Mucosa of descending colon (tissue), 3 donors: Measurements from ENCODE around the gene MTMR2. TPM values are rescaled to one million over a fixed set of nuclear protein-coding genes. Genes with fewer than 3 reads are reported as not detected.

ENCODE experiments used
- ATAC-seq: fragments of 200-7000 bp; cut with Tn5 transposase; one replicate; pipeline ENCODE4 v1.9.1; 2020; ENCODE audit warnings: mild to moderate bottlenecking, moderate library complexity
- DNase-seq, 3 donors: peaks; one replicate each; pipeline ENCODE4 v3.0.0-alpha.2; 2020
- H3K36me3 ChIP-seq: fragments of 200-600 bp; one replicate; pipeline ENCODE4 v1.8.0; 2021; ENCODE audit warnings: low read depth, mild to moderate bottlenecking
- H3K4me1 ChIP-seq: fragments of 200-600 bp; one replicate; pipeline ENCODE4 v1.8.0; 2021; ENCODE audit warnings: low read depth, mild to moderate bottlenecking
- H3K4me3 ChIP-seq: fragments of 200-600 bp; one replicate; pipeline ENCODE4 v1.8.0; 2021; ENCODE audit warnings: mild to moderate bottlenecking
- H3K9me3 ChIP-seq: fragments of 200-600 bp; one replicate; pipeline ENCODE4 v1.8.0; 2021; ENCODE audit warnings: mild to moderate bottlenecking
- intact Hi-C, 2 donors: fragments of 100-400 bp; cut with DNase I in 1 of 2; cut with micrococcal nuclease in 1 of 2; formaldehyde crosslinking; loops; one replicate each; pipeline versions ENCODE4 v1.11.0 to v1.11.1; 2022; cut with DNase I, micrococcal nuclease
- total RNA-seq, 3 donors: library from RNA; stranded (reverse); fragmentation: NEBNext Ultra II Directional in 2 of 3; extraction: Animal tissue kit (Norgen Biotek cat#: 25700) in 2 of 3; gene quantifications; one replicate each; pipeline versions ENCODE4 v1.2.1 to v1.2.4, GENCODE V29; 2021 to 2023
- TF ChIP-seq, protein P1 (sequence below): fragments of 200-600 bp; IDR thresholded peaks from one replicate; pipeline ENCODE4 v1.8.0; 2022; ENCODE audit warnings: antibody characterized with exemption, mild to moderate bottlenecking
- donor health status: DM: no; HTN: no; CAD: no; lungs with moderate emphysema.
- donor health status: DM: no; HTN: no; CAD: no.
- donor health status: DM: no; HTN: yes; CAD: no.

Gene MTMR2
- total RNA-seq, 3 donors from 2014 or later: 19.9 to 31.1 (median 21.3) TPM

DNA sequence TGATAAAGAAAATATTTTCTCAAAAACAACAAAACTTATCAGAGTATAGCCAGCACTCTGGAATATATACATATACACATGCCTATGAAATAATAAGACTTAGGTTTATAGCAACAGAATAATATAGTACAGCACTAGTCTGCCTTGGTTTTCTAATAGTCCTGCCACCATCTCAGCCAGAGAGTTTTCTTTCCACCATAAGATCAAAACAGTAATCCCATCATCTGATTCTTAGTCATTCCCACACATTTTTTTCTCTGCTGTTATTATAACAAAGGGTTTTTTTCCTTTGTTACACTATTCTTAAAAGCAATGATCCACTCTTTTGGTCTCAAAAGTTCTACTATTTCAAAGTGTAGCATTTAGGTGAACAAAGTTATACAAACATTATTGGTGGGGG, 15.1 kb downstream of the MTMR2 start:
- H3K36me3 ChIP-seq: no peaks in the 10 kb centered on the region
- TF ChIP-seq, protein P1, sequence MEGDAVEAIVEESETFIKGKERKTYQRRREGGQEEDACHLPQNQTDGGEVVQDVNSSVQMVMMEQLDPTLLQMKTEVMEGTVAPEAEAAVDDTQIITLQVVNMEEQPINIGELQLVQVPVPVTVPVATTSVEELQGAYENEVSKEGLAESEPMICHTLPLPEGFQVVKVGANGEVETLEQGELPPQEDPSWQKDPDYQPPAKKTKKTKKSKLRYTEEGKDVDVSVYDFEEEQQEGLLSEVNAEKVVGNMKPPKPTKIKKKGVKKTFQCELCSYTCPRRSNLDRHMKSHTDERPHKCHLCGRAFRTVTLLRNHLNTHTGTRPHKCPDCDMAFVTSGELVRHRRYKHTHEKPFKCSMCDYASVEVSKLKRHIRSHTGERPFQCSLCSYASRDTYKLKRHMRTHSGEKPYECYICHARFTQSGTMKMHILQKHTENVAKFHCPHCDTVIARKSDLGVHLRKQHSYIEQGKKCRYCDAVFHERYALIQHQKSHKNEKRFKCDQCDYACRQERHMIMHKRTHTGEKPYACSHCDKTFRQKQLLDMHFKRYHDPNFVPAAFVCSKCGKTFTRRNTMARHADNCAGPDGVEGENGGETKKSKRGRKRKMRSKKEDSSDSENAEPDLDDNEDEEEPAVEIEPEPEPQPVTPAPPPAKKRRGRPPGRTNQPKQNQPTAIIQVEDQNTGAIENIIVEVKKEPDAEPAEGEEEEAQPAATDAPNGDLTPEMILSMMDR: no peak
- no peak for ATAC-seq

DNA sequence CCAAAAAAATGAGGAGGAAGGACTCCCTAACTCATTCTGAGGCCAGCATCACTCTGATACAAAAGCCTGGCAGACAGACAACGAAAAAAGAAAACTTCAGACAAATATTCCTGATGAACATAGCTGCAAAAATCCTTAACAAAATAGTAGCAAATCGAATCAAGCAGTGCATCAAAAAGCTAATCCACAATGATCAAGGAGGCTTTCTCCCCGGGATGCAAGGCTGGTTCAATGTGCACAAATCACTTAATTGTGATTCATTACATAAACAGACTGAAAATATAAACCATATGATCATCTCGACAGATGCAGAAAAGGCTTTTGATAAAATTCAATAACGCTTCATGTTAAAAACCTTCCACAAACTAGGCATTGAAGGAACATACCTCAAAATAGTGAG, 16.4 kb downstream of the MTMR2 start:
- H3K4me3 ChIP-seq: no peak overlapping the region
- intact Hi-C loops: no loop called here
- H3K4me1 ChIP-seq: peaks cover 4% of the 10 kb centered on the region
- DNase-seq: no peak
- no peak for ATAC-seq
- H3K9me3 ChIP-seq: no peaks in the 10 kb centered on the region
- H3K36me3 ChIP-seq: no peaks in the 10 kb centered on the region
- TF ChIP-seq, protein P1: no peak

More for the DNA sequence above, 15.1 kb downstream of the MTMR2 start:
- Histone ChIP-seq H3K4me3 (no peak overlapping the region), H3K9me3 (no peaks in the 10 kb centered on the region), H3K4me1 (peaks cover 4% of the 10 kb centered on the region)
- intact Hi-C loops: no loop called here
- DNase-seq: no peak

- H3K36me3 ChIP-seq: no peaks in the 10 kb centered on the region
- H3K4me1 ChIP-seq: peaks cover 4% of the 10 kb centered on the region
- H3K9me3 ChIP-seq: no peaks in the 10 kb centered on the region
- DNase-seq: no peak
- no peak overlapping the region for H3K4me3 ChIP-seq
- no peak for ATAC-seq
- TF ChIP-seq, protein P1: no peak
- intact Hi-C loops: no loop called here
Observed at GRCh38 chr11:95904009-95904650, 19.8 kb downstream of the MTMR2 start.

GRCh38 chr11:95898782-95899181, 25.1 kb downstream of the MTMR2 start:
- intact Hi-C loops: no loop called here

DNA sequence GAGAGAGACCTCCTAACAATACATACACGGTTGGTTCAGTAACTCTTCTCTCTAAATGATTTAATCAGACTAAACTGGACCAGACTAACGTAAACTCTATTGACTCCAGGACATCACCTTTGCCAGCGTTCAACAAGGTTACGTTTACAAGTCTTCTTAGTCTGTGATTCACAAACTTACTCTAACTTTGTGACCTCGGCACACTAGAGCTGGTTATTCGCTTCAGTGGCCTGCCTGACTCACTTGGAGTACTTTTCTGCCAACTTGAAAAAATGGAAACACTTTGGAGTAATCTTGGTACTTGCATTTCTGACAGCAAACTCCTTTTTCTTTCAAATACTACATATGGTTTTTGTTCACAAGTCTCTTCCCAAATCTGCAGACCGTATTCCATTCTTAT, 26.2 kb downstream of the MTMR2 start:
- H3K4me3 ChIP-seq: no peak overlapping the region
- intact Hi-C loops: no loop called here
- H3K9me3 ChIP-seq: no peaks in the 10 kb centered on the region
- TF ChIP-seq, protein P1: no peak
- H3K4me1 ChIP-seq: peaks cover 3% of the 10 kb centered on the region
- ATAC-seq (no peak), DNase-seq (no peak)
- no peaks in the 10 kb centered on the region for H3K36me3 ChIP-seq

More at GRCh38 chr11:95898782-95899181, 25.1 kb downstream of the MTMR2 start:
- H3K9me3 ChIP-seq: no peaks in the 10 kb centered on the region
- no peak for ATAC-seq
- H3K4me1 ChIP-seq: no peaks in the 10 kb centered on the region
- TF ChIP-seq, protein P1: no peak
- no peaks in the 10 kb centered on the region for H3K36me3 ChIP-seq
- DNase-seq: no peak
- H3K4me3 ChIP-seq: no peak overlapping the region
